Aorta (tissue), 5 donors: ENCODE measurements around the gene RABL2A. TPM values are rescaled to one million over a fixed set of nuclear protein-coding genes. Genes with fewer than 3 reads are reported as not detected.
"Not testable (repeated sequence)": the region's sequence is repeated elsewhere in the genome, so short reads cannot be mapped to it uniquely, and the experiment has no call there.

Source experiments
- ATAC-seq: fragments of 200-7000 bp; cut with Tn5 transposase; one replicate; pipeline ENCODE4 v1.9.1; 2022; ENCODE audit warnings: moderate library complexity; ENCODE audit not compliant: low FRiP score
- DNase-seq, 2 donors: peaks; one replicate each; pipeline ENCODE4 v3.0.0-alpha.2; 2020
- H3K27ac ChIP-seq, 2 donors: one replicate each; pipeline ENCODE4 v1.5.1; 2013; ENCODE audit warnings: low read length in 2 of 2, mild to moderate bottlenecking in 2 of 2, moderate library complexity in 2 of 2, control low read depth in 1 of 2, inconsistent platforms in 1 of 2, low read depth in 1 of 2
- H3K27me3 ChIP-seq, 2 donors: one replicate each; pipeline ENCODE4 v1.6.1; 2013; ENCODE audit warnings: control low read depth in 1 of 2, low read length in 1 of 2, mild to moderate bottlenecking in 1 of 2, moderate library complexity in 1 of 2; ENCODE audit not compliant: insufficient read depth in 2 of 2, control insufficient read depth in 1 of 2
- H3K36me3 ChIP-seq, 2 donors: one replicate each; pipeline ENCODE4 v1.6.1; 2013; ENCODE audit warnings: control low read depth in 1 of 2, low read length in 1 of 2, mild to moderate bottlenecking in 1 of 2; ENCODE audit not compliant: insufficient read depth in 2 of 2, control insufficient read depth in 1 of 2
- H3K4me1 ChIP-seq, 2 donors: one replicate each; pipeline ENCODE4 v1.6.1; 2013; ENCODE audit warnings: low read length in 2 of 2, control low read depth in 1 of 2, mild to moderate bottlenecking in 1 of 2, moderate library complexity in 1 of 2; ENCODE audit not compliant: insufficient read depth in 2 of 2, control insufficient read depth in 1 of 2
- H3K4me3 ChIP-seq, 2 donors: one replicate each; pipeline ENCODE4 v1.5.1; 2013; ENCODE audit warnings: low read length in 2 of 2, control low read depth in 1 of 2, mild to moderate bottlenecking in 1 of 2
- H3K9me3 ChIP-seq: one replicate; pipeline ENCODE4 v1.6.1; 2013; ENCODE audit warnings: mild to moderate bottlenecking, low read length; ENCODE audit not compliant: control insufficient read depth
- WGBS, 2 donors: extraction: QIAGEN DNeasy Blood & Tissue Kit; methylation state at CpG; one replicate each; pipeline ENCODE4 v1.1.7; 2013; 5-methylcytosine and 5-hydroxymethylcytosine counted together
- intact Hi-C, 2 donors: fragments of 100-400 bp; cut with DNase I; formaldehyde crosslinking; loops; one replicate each; pipeline versions ENCODE4 v1.14.2 to v1.15.0; 2022
- polyA plus RNA-seq, 2 donors: library from polyadenylated mRNA; stranded (reverse); fragments of 200-250 nt; gene quantifications; one replicate each; pipeline ENCODE4 v1.2.3, GENCODE V29; 2013
- total RNA-seq, 2 donors: library from RNA; stranded (reverse); fragmentation: NEBNext Ultra II Directional; extraction: Animal tissue kit (Norgen Biotek cat#: 25700); gene quantifications; one replicate each; pipeline ENCODE4 v1.2.1, GENCODE V29; 2021
- donor health status: healthy with polysubstance abuse.
- donor health status: Bipolar disorder and iron deficiency.
- donor health status: DM: no; HTN: no; CAD: no.
- donor health status: DM: no; HTN: no; CAD: no.
- donor health status: DM: yes; HTN: yes; CAD: no.

The RABL2A gene
- total and polyA plus RNA-seq, 4 donors = 8.9 to 27.9 (median 21.9) TPM

- DNase-seq, ATAC-seq, H3K36me3 ChIP-seq, H3K9me3 ChIP-seq, H3K4me1 ChIP-seq, H3K27ac ChIP-seq, H3K27me3 ChIP-seq, intact Hi-C loops, H3K4me3 ChIP-seq: not testable (repeated sequence)
- 76 to 81% methylated on average over 6 of the region's 6 CpGs for WGBS, 2 donors
Measured at GRCh38 chr2:113664761-113665533, 37.9 kb downstream of the RABL2A start.

GRCh38 chr2:113669013-113669412 lies 41.9 kb downstream of the RABL2A start:
- H3K4me3 ChIP-seq, H3K27ac ChIP-seq, H3K36me3 ChIP-seq, intact Hi-C loops, H3K27me3 ChIP-seq, DNase-seq, H3K9me3 ChIP-seq, ATAC-seq, H3K4me1 ChIP-seq: not testable (repeated sequence)
- 95 to 96% methylated on average over 18 to 21 of the region's 21 CpGs for WGBS, 2 donors

DNA sequence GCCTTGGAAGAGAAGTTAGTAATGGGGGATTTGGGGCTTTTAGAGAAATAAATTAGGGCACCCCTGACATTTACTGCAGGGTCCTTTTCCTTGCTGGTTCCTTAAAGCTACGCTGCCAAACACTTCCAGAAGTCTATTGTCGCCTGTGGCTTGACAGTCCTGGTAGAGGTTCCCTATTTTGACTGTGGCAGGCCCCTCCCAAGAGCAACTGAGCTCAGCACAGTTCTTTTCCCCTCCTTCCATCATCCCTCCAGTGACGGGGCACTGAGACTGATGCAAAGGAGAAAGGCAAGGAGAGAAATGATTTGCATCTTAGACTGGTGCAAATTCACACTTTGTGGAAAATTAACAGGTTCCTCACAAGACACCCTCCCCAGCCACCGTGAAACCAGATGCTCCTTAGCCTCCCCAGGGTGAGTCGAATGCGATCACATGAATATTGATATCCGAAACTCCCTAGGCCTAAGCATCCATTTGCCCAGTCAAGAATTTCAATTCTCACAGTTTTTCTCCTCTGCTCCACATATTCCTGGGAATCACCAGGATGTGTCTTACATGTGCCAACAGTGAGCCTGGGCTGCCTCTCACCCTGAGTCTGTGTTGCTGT lies 45.4 kb downstream of the RABL2A start:
- intact Hi-C loops = no loop called here
- H3K4me3 ChIP-seq = no peak overlapping the region
- 64 to 71% methylated on average over 7 of the region's 7 CpGs for WGBS, 2 donors
- no peaks in the 10 kb centered on the region for H3K9me3 ChIP-seq
- H3K4me1 ChIP-seq = no peaks in the 10 kb centered on the region
- no peaks in the 10 kb centered on the region for H3K27me3 ChIP-seq
- no peak overlapping the region for H3K27ac ChIP-seq
- no peaks in the 10 kb centered on the region for H3K36me3 ChIP-seq
- no peak for ATAC-seq
- DNase-seq = no peak

- no peak overlapping the region for H3K4me3 ChIP-seq
- H3K9me3 ChIP-seq = no peaks in the 10 kb centered on the region
- H3K27ac ChIP-seq = no peak overlapping the region
- H3K4me1 ChIP-seq = no peaks in the 10 kb centered on the region
- DNase-seq (no peak), ATAC-seq (no peak)
- 42% methylated on average over 9 of the region's 9 CpGs for WGBS, 2 donors
- no peaks in the 10 kb centered on the region for H3K27me3 ChIP-seq
- no peaks in the 10 kb centered on the region for H3K36me3 ChIP-seq
- intact Hi-C loops = no loop called here
Measured at GRCh38 chr2:113675875-113676274, 48.8 kb downstream of the RABL2A start.

GRCh38 chr2:113676623-113677266 lies 49.7 kb downstream of the RABL2A start:
- H3K27me3 ChIP-seq = no peaks in the 10 kb centered on the region
- no peaks in the 10 kb centered on the region for H3K36me3 ChIP-seq
- intact Hi-C loops = no loop called here
- H3K9me3 ChIP-seq = no peaks in the 10 kb centered on the region
- DNase-seq = no peak
- no peak overlapping the region for H3K4me3 ChIP-seq
- WGBS, 2 donors = 96% methylated on average over 4 of the region's 4 CpGs
- no peak overlapping the region for H3K27ac ChIP-seq
- H3K4me1 ChIP-seq = no peaks in the 10 kb centered on the region
- no peak for ATAC-seq

GRCh38 chr2:113677330-113677729 lies 50.3 kb downstream of the RABL2A start:
- WGBS, 2 donors = 76 to 81% methylated on average over 2 of the region's 2 CpGs
- Histone ChIP-seq H3K27me3 (no peaks in the 10 kb centered on the region), H3K4me1 (no peaks in the 10 kb centered on the region), H3K36me3 (no peaks in the 10 kb centered on the region), H3K27ac (no peak overlapping the region), H3K9me3 (no peaks in the 10 kb centered on the region), H3K4me3 (no peak overlapping the region)
- no peak for DNase-seq
- intact Hi-C loops = no loop called here
- no peak for ATAC-seq

GRCh38 chr2:113679457-113679856 lies 52.4 kb downstream of the RABL2A start:
- no peak for ATAC-seq
- 89 to 90% methylated on average over 8 of the region's 8 CpGs for WGBS, 2 donors
- Histone ChIP-seq H3K9me3 (no peaks in the 10 kb centered on the region), H3K27ac (no peak overlapping the region), H3K4me3 (no peak overlapping the region), H3K4me1 (no peaks in the 10 kb centered on the region), H3K27me3 (no peaks in the 10 kb centered on the region), H3K36me3 (no peaks in the 10 kb centered on the region)
- intact Hi-C loops = no loop called here
- DNase-seq = no peak

DNA sequence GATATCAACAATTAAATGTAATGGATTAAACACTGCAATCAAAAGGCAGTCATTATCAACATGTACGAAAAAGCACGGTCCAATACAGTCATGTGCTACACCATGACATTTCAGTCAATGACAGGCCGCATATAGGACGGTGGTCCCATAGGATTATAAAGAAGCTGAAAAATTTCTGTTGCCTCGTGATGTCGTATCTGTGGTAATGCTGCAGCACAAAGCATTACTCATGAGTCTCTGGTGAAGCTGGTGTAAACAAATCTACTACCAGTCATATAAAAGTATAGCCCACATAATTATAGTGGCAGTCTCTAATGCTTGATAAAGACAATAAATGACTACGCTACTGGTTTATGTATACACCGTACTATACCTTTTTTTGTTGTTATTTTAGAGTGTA lies 58.4 kb downstream of the RABL2A start:
- no peak overlapping the region for H3K4me3 ChIP-seq
- DNase-seq = no peak
- intact Hi-C loops = no loop called here

GRCh38 chr2:113686537-113686936 lies 59.5 kb downstream of the RABL2A start:
- no peaks in the 10 kb centered on the region for H3K4me1 ChIP-seq
- no peak for DNase-seq
- 73 to 75% methylated on average over 2 of the region's 2 CpGs for WGBS, 2 donors
- intact Hi-C loops = no loop called here
- H3K36me3 ChIP-seq = no peaks in the 10 kb centered on the region
- H3K9me3 ChIP-seq = no peaks in the 10 kb centered on the region
- H3K4me3 ChIP-seq = no peak overlapping the region
- H3K27ac ChIP-seq = no peak overlapping the region
- no peak for ATAC-seq
- H3K27me3 ChIP-seq = no peaks in the 10 kb centered on the region

More for the DNA sequence above, 58.4 kb downstream of the RABL2A start:
- 74 to 77% methylated on average over 8 of the region's 8 CpGs for WGBS, 2 donors
- Histone ChIP-seq H3K36me3 (no peaks in the 10 kb centered on the region), H3K27ac (no peak overlapping the region), H3K4me1 (no peaks in the 10 kb centered on the region), H3K27me3 (no peaks in the 10 kb centered on the region), H3K9me3 (no peaks in the 10 kb centered on the region)
- no peak for ATAC-seq
